HG03439 (cell line): ENCODE data around the gene MBD6.

Experiments
- ATAC-seq: cut with Tn5 transposase; IDR thresholded peaks from one replicate; pipeline ENCODE4 v1.9.1; 2021; ENCODE audit warnings: mild to moderate bottlenecking, moderate library complexity; ENCODE audit not compliant: unreplicated experiment

The MBD6 gene

GRCh38 chr12:57527184-57527583 lies 4.6 kb downstream of the MBD6 start:
- no peak for ATAC-seq

DNA sequence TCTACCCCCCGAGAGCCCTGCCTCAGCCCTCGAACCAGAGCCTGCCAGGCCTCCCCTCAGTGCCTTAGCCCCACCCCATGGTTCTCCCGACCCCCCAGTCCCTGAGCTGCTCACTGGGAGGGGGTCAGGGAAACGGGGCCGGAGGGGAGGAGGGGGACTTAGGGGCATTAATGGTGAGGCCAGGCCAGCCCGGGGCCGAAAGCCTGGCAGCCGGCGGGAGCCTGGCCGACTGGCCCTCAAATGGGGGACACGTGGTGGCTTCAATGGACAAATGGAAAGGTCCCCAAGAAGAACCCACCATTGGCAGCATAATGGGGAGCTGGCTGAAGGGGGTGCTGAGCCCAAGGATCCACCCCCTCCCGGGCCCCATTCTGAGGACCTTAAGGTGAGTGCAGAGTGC lies 5.6 kb downstream of the MBD6 start:
- ATAC-seq = no peak

GRCh38 chr12:57528831-57529555 lies 6.4 kb downstream of the MBD6 start:
- no peak for ATAC-seq

- ATAC-seq = no peak
Observed at GRCh38 chr12:57529831-57530230, 7.2 kb downstream of the MBD6 start.

DNA sequence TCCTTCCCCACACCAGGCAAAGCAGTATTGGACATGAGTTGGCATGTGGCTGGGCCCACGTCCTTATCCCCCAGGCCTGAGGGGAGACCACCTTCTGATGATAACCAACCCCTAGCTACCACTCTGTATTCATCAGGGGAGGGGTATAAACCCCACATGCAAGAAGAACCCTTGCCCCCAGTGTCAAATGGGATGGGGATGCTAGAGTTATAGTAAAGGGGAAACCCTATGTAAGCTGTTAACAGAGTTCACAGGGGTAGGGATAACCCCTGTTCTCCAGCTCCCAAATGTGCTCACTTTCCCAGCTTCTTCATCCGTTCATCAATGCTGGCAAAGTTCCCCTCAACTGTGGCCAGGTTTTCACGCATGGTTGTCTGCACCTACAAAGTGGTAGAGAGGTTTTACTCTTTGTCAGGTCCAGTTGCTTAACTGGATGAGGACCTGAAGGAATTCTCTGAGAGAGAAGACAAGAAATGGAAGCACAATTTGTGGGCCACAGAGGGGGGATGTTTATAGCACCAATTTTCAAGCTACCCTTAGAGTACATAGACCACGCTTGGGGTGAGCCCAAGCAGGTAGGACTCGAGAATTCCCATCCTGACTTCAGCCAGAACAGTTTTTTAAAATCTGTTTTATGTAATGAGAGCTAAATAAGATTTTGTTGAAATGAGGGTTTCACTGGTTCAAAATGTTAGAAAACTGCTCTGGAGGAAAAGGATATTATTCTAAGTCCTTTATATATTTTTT lies 7.9 kb downstream of the MBD6 start:
- ATAC-seq = no peak

GRCh38 chr12:57531836-57532235 lies 9.2 kb downstream of the MBD6 start:
- ATAC-seq = no peak

DNA sequence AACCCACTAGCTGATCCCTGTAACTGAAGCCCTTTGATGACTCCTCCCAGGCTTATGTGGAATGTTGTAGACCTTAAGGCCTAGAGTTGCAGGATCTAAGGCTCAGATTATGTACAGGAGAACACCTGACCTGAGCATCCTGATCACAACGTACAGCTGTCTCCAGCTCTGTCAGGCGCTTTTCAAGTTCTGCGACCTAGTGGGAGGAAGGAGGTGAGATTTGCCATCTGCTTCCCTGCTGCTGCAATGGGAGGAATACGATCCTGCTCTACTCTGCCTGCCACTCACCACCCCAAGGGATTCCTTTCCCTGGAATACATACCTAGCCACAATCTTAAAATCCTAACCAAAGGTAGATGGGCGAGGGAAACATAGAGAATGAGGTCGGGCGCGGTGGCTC lies 10.5 kb downstream of the MBD6 start:
- no peak for ATAC-seq

DNA sequence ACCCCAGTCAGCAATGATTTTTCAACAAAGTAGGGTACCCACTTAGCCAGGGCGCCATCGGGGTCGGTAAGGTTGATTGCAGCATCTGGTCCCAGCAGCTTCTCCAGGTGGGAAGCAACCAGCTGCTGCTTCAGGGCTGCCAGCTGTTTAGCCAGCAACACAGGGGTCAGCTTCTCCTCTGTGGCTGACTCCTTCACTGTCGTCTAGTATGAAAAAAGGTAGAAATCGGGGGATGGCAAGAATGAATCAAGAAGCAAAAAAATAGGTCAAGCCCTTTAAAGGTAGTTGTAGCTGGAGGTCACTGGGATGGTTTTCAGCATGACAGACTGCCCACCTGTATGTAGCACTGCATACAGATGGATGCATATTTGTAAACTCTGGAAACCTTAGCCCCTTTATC lies 11.6 kb downstream of the MBD6 start:
- ATAC-seq = no peak

GRCh38 chr12:57534991-57535543 lies 12.4 kb downstream of the MBD6 start:
- ATAC-seq = no peak

DNA sequence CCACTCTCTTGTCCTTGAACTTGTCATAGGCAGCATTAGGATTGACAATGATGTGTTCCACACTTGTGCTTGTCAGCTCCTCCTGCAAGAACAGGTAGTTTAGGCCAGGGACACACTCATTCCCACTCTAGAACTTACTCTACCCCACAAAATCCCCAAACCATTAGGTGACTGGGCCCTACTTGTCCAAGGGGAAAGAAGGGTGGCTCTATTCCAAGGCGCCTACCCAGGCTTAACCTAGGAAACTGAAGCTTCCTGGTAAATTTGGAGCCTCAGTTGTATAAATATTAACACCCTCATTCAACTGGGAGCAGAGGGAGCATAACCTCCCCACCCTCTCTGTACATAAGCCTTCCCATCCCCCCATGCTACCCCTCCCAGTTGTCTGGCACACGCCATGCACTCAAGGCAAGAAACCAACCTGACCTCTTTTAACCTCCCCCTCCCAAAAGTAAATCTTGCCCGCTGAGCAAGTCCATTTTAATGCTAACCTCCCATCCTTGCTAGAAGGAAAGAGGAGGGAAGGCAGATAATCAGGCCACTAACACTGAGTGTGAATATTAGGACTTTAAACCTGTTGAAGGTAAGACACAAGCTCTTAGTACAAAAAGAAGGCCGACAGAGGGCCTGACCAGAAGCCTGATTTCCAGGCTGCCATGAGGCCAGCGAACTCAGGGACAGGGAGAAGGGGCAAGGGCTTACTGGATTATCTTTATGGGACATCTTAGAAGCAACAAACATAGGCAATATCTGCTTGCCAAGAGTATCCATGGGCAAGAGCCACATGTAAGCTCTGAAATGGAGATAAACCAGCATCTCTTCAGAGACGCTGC lies 13.4 kb downstream of the MBD6 start:
- ATAC-seq = no peak

DNA sequence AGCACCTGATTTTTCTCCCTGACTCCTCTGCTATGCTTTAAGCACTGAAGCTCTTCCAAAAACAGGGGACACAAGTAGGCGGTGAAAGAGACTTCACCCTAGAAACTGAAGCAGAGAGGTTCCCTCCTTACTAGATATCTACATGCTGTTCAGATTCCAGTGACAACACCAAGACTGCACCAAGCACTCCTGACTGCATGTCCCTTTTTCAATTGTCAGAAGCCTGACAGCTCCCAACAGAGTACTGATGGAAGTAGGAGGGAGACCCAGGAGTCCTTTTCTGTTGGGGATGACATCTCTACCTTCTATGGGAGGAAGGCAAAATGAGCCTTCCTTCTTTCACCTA lies 13.9 kb downstream of the MBD6 start:
- no peak for ATAC-seq

GRCh38 chr12:57539134-57539768 lies 16.6 kb downstream of the MBD6 start:
- ATAC-seq = no peak

GRCh38 chr12:57541001-57541400 lies 18.4 kb downstream of the MBD6 start:
- ATAC-seq = no peak

- ATAC-seq = no peak
Observed at GRCh38 chr12:57541717-57542116, 19.1 kb downstream of the MBD6 start.

DNA sequence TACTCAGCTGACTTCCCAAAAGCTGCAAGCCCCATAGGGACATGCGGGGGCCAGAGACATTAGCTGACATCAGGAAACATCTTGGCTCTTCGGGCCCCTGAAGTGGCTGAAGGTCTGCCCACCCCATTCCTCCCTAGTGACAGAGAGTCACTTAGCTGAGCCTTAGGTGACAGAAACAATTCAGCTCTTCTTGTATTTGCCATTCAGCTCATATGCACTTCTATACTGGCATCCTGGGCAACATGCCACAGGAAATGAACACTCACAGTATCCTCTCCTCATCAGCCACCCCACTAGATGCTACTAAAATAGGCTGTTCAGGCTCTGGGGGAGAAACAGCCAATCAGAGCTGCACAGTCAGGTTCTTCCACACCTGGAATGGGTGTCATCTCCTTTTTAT lies 21.0 kb downstream of the MBD6 start:
- ATAC-seq = no peak

DNA sequence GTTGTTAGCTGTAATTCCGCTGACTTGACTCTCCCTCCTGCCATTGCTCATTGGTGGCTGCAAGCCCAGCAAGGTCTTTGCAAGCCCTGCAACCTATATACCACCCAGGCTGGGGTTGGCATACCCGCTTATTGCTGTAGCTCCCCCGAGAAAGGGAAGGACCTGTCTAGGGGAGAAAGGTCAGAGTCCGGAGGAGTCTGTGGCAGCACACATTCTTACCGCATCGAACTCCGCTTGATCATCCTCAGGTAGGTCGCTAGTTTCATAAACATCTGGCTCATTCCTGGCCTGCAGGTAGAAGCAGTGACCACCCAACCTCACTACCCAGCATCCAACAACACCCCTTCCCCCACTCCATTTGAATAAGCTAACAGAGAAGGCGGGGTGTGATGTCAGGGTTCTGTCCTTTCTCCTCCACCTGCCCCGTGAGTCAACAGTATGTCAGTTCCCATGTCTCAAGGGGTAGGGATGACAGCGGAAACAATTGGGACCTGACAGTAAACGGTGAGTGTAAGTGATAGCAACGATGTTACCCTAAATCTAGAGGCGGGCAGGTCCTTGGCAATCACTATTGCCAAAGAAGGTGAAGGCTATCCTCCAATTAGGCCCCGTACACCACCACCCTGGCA lies 23.3 kb downstream of the MBD6 start:
- ATAC-seq = no peak

- peak; percentile 98 for ATAC-seq
Observed at GRCh38 chr12:57546438-57547287, 24.0 kb downstream of the MBD6 start, which contains the start of gene DCTN2. Gene DCTN2 (minus strand): TSS chr12:57547192. CDS start chr12:57547063, 129 bp downstream.

GRCh38 chr12:57547288-57548012 lies 24.8 kb downstream of the MBD6 start:
- ATAC-seq = no peak

DNA sequence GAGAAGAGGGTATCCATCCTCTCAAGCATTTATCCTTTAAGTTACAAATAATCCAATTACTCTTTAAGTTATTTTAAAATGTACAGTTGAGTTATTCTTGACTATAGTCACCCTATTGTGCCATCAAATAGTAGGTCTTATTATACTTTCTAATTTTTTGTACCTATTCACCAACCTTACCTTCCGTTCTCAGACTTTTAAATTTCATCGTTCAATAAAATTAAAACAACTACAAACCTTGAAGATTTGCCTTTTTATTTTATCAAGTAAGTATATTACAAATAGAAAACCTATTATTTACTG lies 25.3 kb downstream of the MBD6 start:
- no peak for ATAC-seq
